ENCODE measurements around the gene KIRREL2. TPM values are rescaled to one million over a fixed set of nuclear protein-coding genes. Genes with fewer than 3 reads are reported as not detected.
A peak's percentile ranks its signal among the peaks of the same experiment; 100 is the strongest.

Gene KIRREL2
- total RNA-seq, 1 donor from 2014 or later, result not detected

GRCh38 chr19:35882114-35882832 lies 25.6 kb downstream of the KIRREL2 start:
- TF ChIP-seq CTCF (conservative IDR thresholded peaks at IDR 0.05; ENCODE audit: low read depth, low read length), result peak; percentile 64
- peak; percentile 40 for DNase-seq (ENCODE audit: low read depth)

GRCh38 chr19:35883882-35884281 lies 27.2 kb downstream of the KIRREL2 start:
- no peak for TF ChIP-seq CTCF (conservative IDR thresholded peaks at IDR 0.05; ENCODE audit: low read depth, low read length)
- DNase-seq (ENCODE audit: low read depth), result no peak
- no peak overlapping the region for H3K4me3 ChIP-seq (ENCODE audit: low read depth, low read length)

More at GRCh38 chr19:35882114-35882832, 25.6 kb downstream of the KIRREL2 start:
- H3K4me3 ChIP-seq (ENCODE audit: low read depth, low read length), result no peak overlapping the region

- no peak overlapping the region for H3K4me3 ChIP-seq (ENCODE audit: low read depth, low read length)
- DNase-seq (ENCODE audit: low read depth), result no peak
- no peak for TF ChIP-seq CTCF (conservative IDR thresholded peaks at IDR 0.05; ENCODE audit: low read depth, low read length)
Measured at GRCh38 chr19:35885225-35885738, 28.6 kb downstream of the KIRREL2 start.

GRCh38 chr19:35885904-35886303 lies 29.2 kb downstream of the KIRREL2 start:
- DNase-seq (ENCODE audit: low read depth), result no peak
- H3K4me3 ChIP-seq (ENCODE audit: low read depth, low read length), result no peak overlapping the region
- no peak for TF ChIP-seq CTCF (conservative IDR thresholded peaks at IDR 0.05; ENCODE audit: low read depth, low read length)

- no peak for DNase-seq (ENCODE audit: low read depth)
- no peak overlapping the region for H3K4me3 ChIP-seq (ENCODE audit: low read depth, low read length)
- TF ChIP-seq CTCF (conservative IDR thresholded peaks at IDR 0.05; ENCODE audit: low read depth, low read length), result no peak
Measured at GRCh38 chr19:35887197-35887596, 30.5 kb downstream of the KIRREL2 start.

- H3K4me3 ChIP-seq (ENCODE audit: low read depth, low read length), result no peak overlapping the region
- no peak for TF ChIP-seq CTCF (conservative IDR thresholded peaks at IDR 0.05; ENCODE audit: low read depth, low read length)
- no peak for DNase-seq (ENCODE audit: low read depth)
Measured at GRCh38 chr19:35888398-35888797, 31.7 kb downstream of the KIRREL2 start.
